SK-N-SH (cell line): ENCODE measurements around the gene OR7G2. TPM values are rescaled to one million over a fixed set of nuclear protein-coding genes. Genes with fewer than 3 reads are reported as not detected.

ENCODE experiments used
- CTCF ChIA-PET: fragments of 300-600, 350-600 bp; formaldehyde crosslinking; extraction: SDS; loops from one replicate; lab custom pipeline; 2021; lab: Yijun Ruan, JAX
- POLR2A ChIA-PET: fragments of 350-600 bp; sonication (Branson Sonifier 250); formaldehyde crosslinking; extraction: SDS; loops from one replicate; lab custom pipeline; 2020; ENCODE audit warnings: antibody characterized with exemption, inconsistent platforms; lab: Yijun Ruan, JAX
- DNase-seq: peaks from one replicate; pipeline ENCODE4 v3.0.0; 2012
- H2AFZ ChIP-seq: fragments of 200-600 bp; sonication (generic); 2 replicates; pipeline ENCODE4 v1.8.1; 2016; ENCODE audit warnings: antibody characterized with exemption, mild to moderate bottlenecking, low read depth
- H3F3A ChIP-seq: fragments of 200-600 bp; sonication (generic); replicated peaks from 2 replicates; pipeline ENCODE3; 2016; ENCODE audit warnings: antibody characterized with exemption, mild to moderate bottlenecking; ENCODE audit not compliant: insufficient read depth
- H3K27ac ChIP-seq, 2 experiments: fragments of 200-500 bp in 1 of 2; fragments of 200-600 bp in 1 of 2; sonication (Bioruptor generic) in 1 of 2; sonication (generic), shearing (Covaris generic) in 1 of 2; 2 replicates each; pipeline versions ENCODE4 v1.5.1 to v1.6.1; 2014 to 2016; ENCODE audit warnings: low read depth in 2 of 2, inconsistent platforms in 1 of 2, low read length in 1 of 2, mild to moderate bottlenecking in 1 of 2, mixed read lengths in 1 of 2
- H3K27me3 ChIP-seq: fragments of 200-600 bp; sonication (generic), shearing (Covaris generic); 2 replicates; pipeline ENCODE4 v1.6.1; 2016; ENCODE audit warnings: mixed run types; ENCODE audit not compliant: insufficient read depth
- H3K36me3 ChIP-seq, 2 experiments: fragments of 200-500 bp in 1 of 2; fragments of 200-600 bp in 1 of 2; sonication (Bioruptor generic) in 1 of 2; sonication (generic) in 1 of 2; replicated peaks in 1 of 2; 2 replicates each; pipeline versions ENCODE3 to v1.5.1; 2014 to 2016; ENCODE audit warnings: low read length in 1 of 2, mild to moderate bottlenecking in 1 of 2; ENCODE audit not compliant: insufficient read depth in 2 of 2, control insufficient read depth in 1 of 2
- H3K4me1 ChIP-seq, 2 experiments: fragments of 200-500 bp in 1 of 2; fragments of 200-600 bp in 1 of 2; sonication (Bioruptor generic) in 1 of 2; sonication (generic), shearing (Covaris generic) in 1 of 2; 2 replicates each; pipeline versions ENCODE4 v1.5.1 to v1.6.1; 2014 to 2016; ENCODE audit warnings: low read depth in 1 of 2, low read length in 1 of 2, mixed run types in 1 of 2; ENCODE audit not compliant: insufficient read depth in 2 of 2, control insufficient read depth in 1 of 2
- H3K4me2 ChIP-seq: fragments of 200-600 bp; sonication (generic), shearing (Covaris generic); 2 replicates; pipeline ENCODE4 v1.6.1; 2017; ENCODE audit warnings: mixed run types
- H3K4me3 ChIP-seq, 2 experiments: fragments of 200-500 bp in 1 of 2; fragments of 200-600 bp in 1 of 2; sonication (Bioruptor generic) in 1 of 2; sonication (generic), shearing (Covaris generic) in 1 of 2; 2 replicates each; pipeline versions ENCODE4 v1.5.1 to v1.8.1; 2014 to 2016; ENCODE audit warnings: low read depth in 2 of 2, inconsistent platforms in 1 of 2, low read length in 1 of 2, mild to moderate bottlenecking in 1 of 2, mixed read lengths in 1 of 2, moderate library complexity in 1 of 2
- H3K79me2 ChIP-seq: fragments of 200-600 bp; sonication (generic); 2 replicates; pipeline ENCODE4 v1.8.1; 2017; ENCODE audit warnings: mild to moderate bottlenecking; ENCODE audit not compliant: insufficient read depth
- H3K9ac ChIP-seq: fragments of 200-600 bp; sonication (generic); 2 replicates; pipeline ENCODE4 v1.6.1; 2017; ENCODE audit warnings: mixed run types
- H3K9me2 ChIP-seq: fragments of 200-600 bp; sonication (generic); 2 replicates; pipeline ENCODE4 v1.6.1; 2017; ENCODE audit warnings: mixed run types
- H3K9me3 ChIP-seq: fragments of 200-600 bp; sonication (generic); 2 replicates; pipeline ENCODE4 v1.6.1; 2017; ENCODE audit warnings: mixed run types, mild to moderate bottlenecking, moderate library complexity
- H4K20me1 ChIP-seq: fragments of 200-600 bp; sonication (generic); 2 replicates; pipeline ENCODE4 v1.6.1; 2017; ENCODE audit warnings: mild to moderate bottlenecking, mixed run types; ENCODE audit not compliant: insufficient read depth
- ELF1 ChIP-seq: IDR thresholded peaks from 2 replicates; pipeline ENCODE4 v1.4.0; 2012
- EP300 ChIP-seq, 2 experiments: IDR thresholded peaks; 2 replicates each; pipeline versions ENCODE4 v1.4.0 to v1.6.1; 2012; ENCODE audit warnings: borderline replicate concordance in 1 of 2, low read depth in 1 of 2, low read length in 1 of 2
- EZH2phosphoT487 ChIP-seq: fragments of 200-600 bp; sonication (generic); IDR thresholded peaks from 2 replicates; pipeline ENCODE4 v1.6.1; 2017; ENCODE audit warnings: low read depth, mixed run types, mild to moderate bottlenecking, antibody characterized with exemption, moderate library complexity, borderline replicate concordance
- FOSL2 ChIP-seq: IDR thresholded peaks from 2 replicates; pipeline ENCODE4 v1.4.0; 2012; ENCODE audit warnings: low read depth, mild to moderate bottlenecking, moderate library complexity, borderline replicate concordance
- JUND ChIP-seq: IDR thresholded peaks from 2 replicates; pipeline ENCODE4 v1.4.0; 2012
- MAX ChIP-seq: IDR thresholded peaks from 2 replicates; pipeline ENCODE4 v1.4.0; 2012; ENCODE audit warnings: low read depth
- MEF2A ChIP-seq: IDR thresholded peaks from 2 replicates; pipeline ENCODE4 v1.4.0; 2012; ENCODE audit warnings: low read depth, borderline replicate concordance
- NRF1 ChIP-seq: IDR thresholded peaks from 2 replicates; pipeline ENCODE4 v1.6.1; 2012; ENCODE audit warnings: low read depth, mild to moderate bottlenecking, low read length
- POLR2AphosphoS5 ChIP-seq: IDR thresholded peaks from 2 replicates; pipeline ENCODE4 v1.6.1; 2012; ENCODE audit warnings: low read depth, low read length
- RAD21 ChIP-seq: IDR thresholded peaks from 2 replicates; pipeline ENCODE4 v1.6.1; 2012; ENCODE audit warnings: mild to moderate bottlenecking, low read length
- RCOR1 ChIP-seq: fragments of 150-350 bp; IDR thresholded peaks from 2 replicates; pipeline ENCODE4 v1.6.1; 2017; ENCODE audit warnings: antibody characterized with exemption, low read length
- REST ChIP-seq: IDR thresholded peaks from 2 replicates; pipeline ENCODE4 v1.6.1; 2012; ENCODE audit warnings: mild to moderate bottlenecking, low read depth, low read length, moderate library complexity
- SMC3 ChIP-seq: IDR thresholded peaks from 2 replicates; pipeline ENCODE4 v1.6.1; 2012; ENCODE audit warnings: low read depth, low read length, improper control_type of control experiment
- TAF1 ChIP-seq: IDR thresholded peaks from 2 replicates; pipeline ENCODE4 v1.6.1; 2012; ENCODE audit warnings: low read depth, mild to moderate bottlenecking, low read length, moderate library complexity, borderline replicate concordance
- TCF12 ChIP-seq: IDR thresholded peaks from 2 replicates; pipeline ENCODE4 v1.4.0; 2012
- TEAD4 ChIP-seq: IDR thresholded peaks from 2 replicates; pipeline ENCODE4 v1.4.0; 2012; ENCODE audit warnings: mild to moderate bottlenecking, borderline replicate concordance; ENCODE audit not compliant: insufficient read depth
- WGBS: methylation state at CpG from one replicate; pipeline ENCODE4 v1.1.6; 2017; ENCODE audit warnings: low lambda C conversion rate; 5-methylcytosine and 5-hydroxymethylcytosine counted together
- polyA plus RNA-seq, 3 experiments: library from polyadenylated mRNA; depleted of rRNA; stranded (reverse); fragments of >200 nt; gene quantifications; 2 replicates each; pipeline ENCODE4 v1.2.3, GENCODE V29; 2012

The OR7G2 gene
- polyA plus RNA-seq, 1 of the 3 experiments (the other 2 are of a cell fraction) = not detected

- no peak overlapping the region for H3K9ac ChIP-seq
- TF ChIP-seq RAD21 = no peak
- no peak for TF ChIP-seq TAF1
- no peak for TF ChIP-seq JUND
- no peak for TF ChIP-seq ELF1
- TF ChIP-seq EZH2phosphoT487 = no peak
- no peak for TF ChIP-seq SMC3
- no peak for TF ChIP-seq RCOR1
- no peak for TF ChIP-seq MAX
- no peak for TF ChIP-seq REST
- no peak for TF ChIP-seq POLR2AphosphoS5
- TF ChIP-seq, all 33 proteins: peak for 0
- Histone ChIP-seq H2AFZ (no peak overlapping the region), H3F3A (no peaks in the 10 kb centered on the region), H3K9me3 (peaks cover 10% of the 10 kb centered on the region; the same call in 1 of the 2 replicates), H3K27ac (no peak overlapping the region), H3K79me2 (peaks cover 100% of the 10 kb centered on the region), H3K27me3 (no peaks in the 10 kb centered on the region), H3K4me1 (no peaks in the 10 kb centered on the region), H4K20me1 (peaks cover 16% of the 10 kb centered on the region; the same call in 1 of the 2 replicates), H3K36me3 (peaks cover 10 to 68% of the 10 kb centered on the region in 2 experiments), H3K9me2 (no peaks in the 10 kb centered on the region), H3K4me3 (no peak overlapping the region), H3K4me2 (no peak overlapping the region)
- ChIA-PET POLR2A (no interaction called here), CTCF (no interaction called here)
- WGBS = 93% methylated on average over 5 of the region's 5 CpGs
- DNase-seq = no peak
Measured at GRCh38 chr19:9150650-9151049, 43.4 kb upstream of the OR7G2 start.

GRCh38 chr19:9149997-9150396 lies 42.7 kb upstream of the OR7G2 start:
- Histone ChIP-seq H3K79me2 (peaks cover 100% of the 10 kb centered on the region), H3F3A (peaks cover 3% of the 10 kb centered on the region)
- CTCF ChIA-PET = no interaction called here
- no peak for TF ChIP-seq EP300 (IDR thresholded peaks at IDR 0.05; ENCODE audit: borderline replicate concordance in 1 of 2, low read depth in 1 of 2, low read length in 1 of 2)
- TF ChIP-seq FOSL2 = no peak
- no peak for TF ChIP-seq MEF2A
- TF ChIP-seq TEAD4 = no peak
- TF ChIP-seq NRF1 = no peak
- no peak for TF ChIP-seq TCF12
- TF ChIP-seq, all 33 proteins: peak for 0
- H2AFZ ChIP-seq = no peak overlapping the region
- DNase-seq = no peak
- WGBS = 98% methylated on average over 4 of the region's 4 CpGs
- peaks cover 17% of the 10 kb centered on the region for H3K9me3 ChIP-seq
- peaks cover 6 to 68% of the 10 kb centered on the region in 2 experiments for H3K36me3 ChIP-seq
- POLR2A ChIA-PET = no interaction called here
- no peak overlapping the region for H3K4me2 ChIP-seq
- H3K4me1 ChIP-seq = no peaks in the 10 kb centered on the region
- peaks cover 16% of the 10 kb centered on the region; the same call in 1 of the 2 replicates for H4K20me1 ChIP-seq
- no peak overlapping the region for H3K27ac ChIP-seq
- H3K9ac ChIP-seq = no peak overlapping the region
- H3K27me3 ChIP-seq = no peaks in the 10 kb centered on the region
- no peaks in the 10 kb centered on the region for H3K9me2 ChIP-seq
- no peak overlapping the region for H3K4me3 ChIP-seq
